GM20431 (cell line): ENCODE results near the gene PLEKHA7.
"Not testable (repeated sequence)": the region's sequence is repeated elsewhere in the genome, so short reads cannot be mapped to it uniquely, and the experiment has no call there.

Experiments used
- in situ Hi-C: fragments of 300-500 bp; cut with MseI, MboI; formaldehyde crosslinking; loops from one replicate; pipeline ENCODE4 v1.15.0; 2020; ENCODE audit warnings: low sequenced_read_pairs; ENCODE audit not compliant: unreplicated experiment

PLEKHA7 gene

DNA sequence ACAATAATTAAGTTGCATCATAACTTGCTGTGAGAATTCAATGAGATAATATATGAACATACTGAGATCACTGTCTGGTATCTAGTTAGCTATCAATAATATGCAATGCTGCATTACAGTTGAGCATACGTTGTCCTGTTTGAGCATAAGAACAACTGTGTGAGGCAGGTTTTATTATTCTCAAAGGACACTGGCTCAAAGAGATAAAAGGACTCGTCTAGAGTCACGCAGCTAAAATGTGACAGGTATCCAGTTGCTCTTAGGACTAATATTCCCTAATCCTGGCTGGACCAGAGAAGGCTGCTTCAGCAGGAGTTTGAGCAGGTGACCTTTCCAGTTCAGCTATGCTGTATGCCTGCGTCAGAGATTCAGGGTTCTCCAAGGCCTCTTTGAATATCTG is 92.5 kb downstream of the PLEKHA7 start:
- in situ Hi-C loops = no loop called here

DNA sequence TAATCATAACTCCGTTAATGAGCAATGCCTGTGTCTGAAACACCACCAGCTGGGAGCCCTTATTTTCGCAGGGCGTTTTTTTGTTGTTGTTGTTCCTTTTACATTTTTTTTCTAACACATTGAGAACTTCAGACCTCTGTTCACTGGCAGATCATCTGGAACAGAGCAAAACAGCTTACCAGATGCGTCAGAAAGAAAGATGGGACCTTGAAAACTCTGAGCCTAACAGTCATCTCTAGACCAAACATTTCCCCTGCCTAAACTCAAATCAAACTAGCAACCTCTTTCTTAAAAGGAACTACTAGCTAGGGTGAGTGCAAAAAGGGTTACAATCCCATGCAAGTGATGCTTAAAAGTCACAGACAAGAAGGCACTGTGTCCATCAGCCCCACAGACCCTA is 93.2 kb downstream of the PLEKHA7 start:
- in situ Hi-C loops = no loop called here

DNA sequence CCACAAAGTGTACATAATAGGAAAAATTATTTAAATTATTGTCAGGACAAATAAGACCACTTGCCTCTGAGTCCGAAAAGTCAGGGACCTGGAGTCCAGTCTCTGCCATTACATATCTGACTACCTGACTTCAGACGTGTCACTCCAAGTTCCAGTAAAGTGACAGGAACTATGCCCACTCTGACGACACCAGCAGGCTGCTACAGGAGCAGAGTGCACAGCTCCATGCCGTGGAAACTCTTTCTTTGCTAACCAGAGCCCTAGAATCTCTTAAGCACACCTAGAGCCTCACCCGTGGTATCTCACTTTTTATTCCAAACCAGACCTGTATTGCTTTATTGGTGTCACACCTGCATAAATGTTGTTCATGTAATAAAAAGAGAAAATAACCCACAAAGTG is 93.7 kb downstream of the PLEKHA7 start:
- in situ Hi-C loops = no loop called here

DNA sequence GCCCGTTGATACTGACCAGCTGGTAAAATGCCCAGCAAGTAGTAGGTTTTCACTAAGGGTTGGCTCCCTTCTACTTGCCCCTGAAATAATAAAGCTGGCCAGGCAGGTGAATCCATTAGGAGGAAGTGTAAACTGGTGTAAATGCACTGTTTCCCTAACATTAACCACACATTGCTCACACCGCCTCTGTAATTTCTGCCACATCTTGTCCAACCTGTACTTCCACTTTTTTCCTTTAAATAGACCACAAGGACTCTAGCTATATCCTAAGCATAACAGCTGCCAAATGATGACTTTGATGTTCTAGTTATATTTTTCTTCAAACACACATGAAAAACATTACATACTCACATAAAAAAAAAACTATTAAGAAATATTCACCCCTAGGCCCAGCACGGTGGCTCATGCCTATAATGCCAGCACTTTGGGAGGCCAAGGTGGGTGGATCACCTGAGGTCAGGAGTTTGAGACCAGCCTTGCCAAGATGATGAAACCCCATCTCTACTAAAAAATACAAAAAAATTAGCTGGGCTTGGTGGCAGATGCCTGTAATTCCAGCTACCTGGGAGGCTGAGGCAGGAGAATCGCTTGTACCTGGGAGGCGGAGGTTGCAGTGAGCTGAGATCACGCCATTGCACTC is 95.6 kb downstream of the PLEKHA7 start:
- in situ Hi-C loops = not testable (repeated sequence)

DNA sequence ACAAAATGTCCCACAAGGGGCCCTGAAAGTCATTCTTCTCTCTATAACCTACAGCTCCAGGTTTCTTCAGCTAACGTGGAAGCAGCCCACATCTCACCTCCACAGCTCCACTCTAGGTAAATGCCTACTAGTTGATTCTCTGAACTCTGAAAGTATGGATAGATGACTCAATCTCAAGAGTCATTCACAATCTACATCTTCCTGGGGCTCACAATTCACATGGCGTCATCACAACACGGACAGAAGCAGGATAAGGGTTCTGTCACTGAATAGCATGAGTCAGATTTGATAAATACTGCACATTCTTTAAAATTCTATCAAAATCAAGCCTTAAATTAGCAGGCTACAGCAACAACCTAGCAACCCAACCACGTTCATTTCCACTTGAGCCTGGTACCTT is 96.3 kb downstream of the PLEKHA7 start:
- in situ Hi-C loops = no loop called here

DNA sequence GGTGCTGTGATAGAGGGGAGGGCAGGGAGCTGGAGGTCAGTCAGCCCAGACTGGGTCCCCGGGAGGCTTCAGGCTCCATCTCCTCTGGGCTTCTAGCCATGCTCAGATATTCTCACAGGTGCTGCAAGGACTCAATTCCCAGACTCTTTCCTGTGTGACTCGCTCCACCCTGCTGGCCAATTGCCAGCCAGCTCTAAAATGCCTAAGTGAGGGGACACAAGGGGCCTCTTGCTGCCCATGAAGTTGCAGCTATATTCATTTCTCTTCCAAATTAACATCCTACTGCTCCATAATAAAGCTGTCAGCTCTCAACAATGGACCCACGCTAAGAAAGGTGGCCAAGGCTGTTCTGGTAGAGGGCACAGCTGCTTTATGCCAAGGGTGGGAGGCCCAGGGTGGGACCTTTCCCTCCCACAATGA is 101.5 kb downstream of the PLEKHA7 start:
- in situ Hi-C loops = no loop called here

DNA sequence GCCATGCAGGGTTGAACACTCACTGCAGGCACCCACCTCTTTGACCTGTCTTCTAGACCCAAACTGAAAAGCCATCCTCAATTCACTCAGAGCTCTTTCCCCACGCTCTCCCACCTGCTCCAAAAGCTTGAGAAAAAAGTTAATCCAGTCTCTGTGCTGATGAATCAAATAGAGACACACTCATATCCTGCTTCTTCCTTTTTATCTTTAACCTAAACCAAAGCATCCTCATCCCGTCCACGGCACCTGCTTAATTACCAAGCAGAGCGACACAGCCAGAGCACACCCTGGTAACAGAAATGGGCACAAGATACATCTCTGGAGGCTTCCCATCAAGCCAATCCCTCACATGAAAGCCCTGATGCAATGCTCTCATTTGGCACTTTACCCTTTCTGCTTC is 102.6 kb downstream of the PLEKHA7 start:
- in situ Hi-C loops = no loop called here

DNA sequence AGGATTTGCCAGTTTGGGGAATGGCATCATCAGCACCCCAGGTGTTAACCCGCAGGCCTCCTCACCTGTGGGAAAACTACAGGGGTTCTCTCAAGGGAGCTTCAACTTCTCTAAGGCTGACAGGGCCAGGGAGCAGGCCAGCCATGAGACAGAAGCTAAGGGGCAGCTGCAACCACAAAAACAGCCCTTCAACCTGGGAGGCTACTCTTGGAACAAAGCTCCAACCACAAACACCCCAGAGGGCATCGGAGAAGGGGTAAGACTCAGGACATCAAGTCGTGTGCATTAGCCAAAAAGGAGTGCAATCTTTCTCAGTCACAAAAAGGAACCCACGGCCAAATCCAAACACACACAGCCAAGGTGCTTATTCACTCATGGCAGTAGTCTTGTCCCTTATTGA is 103.0 kb downstream of the PLEKHA7 start:
- in situ Hi-C loops = no loop called here

DNA sequence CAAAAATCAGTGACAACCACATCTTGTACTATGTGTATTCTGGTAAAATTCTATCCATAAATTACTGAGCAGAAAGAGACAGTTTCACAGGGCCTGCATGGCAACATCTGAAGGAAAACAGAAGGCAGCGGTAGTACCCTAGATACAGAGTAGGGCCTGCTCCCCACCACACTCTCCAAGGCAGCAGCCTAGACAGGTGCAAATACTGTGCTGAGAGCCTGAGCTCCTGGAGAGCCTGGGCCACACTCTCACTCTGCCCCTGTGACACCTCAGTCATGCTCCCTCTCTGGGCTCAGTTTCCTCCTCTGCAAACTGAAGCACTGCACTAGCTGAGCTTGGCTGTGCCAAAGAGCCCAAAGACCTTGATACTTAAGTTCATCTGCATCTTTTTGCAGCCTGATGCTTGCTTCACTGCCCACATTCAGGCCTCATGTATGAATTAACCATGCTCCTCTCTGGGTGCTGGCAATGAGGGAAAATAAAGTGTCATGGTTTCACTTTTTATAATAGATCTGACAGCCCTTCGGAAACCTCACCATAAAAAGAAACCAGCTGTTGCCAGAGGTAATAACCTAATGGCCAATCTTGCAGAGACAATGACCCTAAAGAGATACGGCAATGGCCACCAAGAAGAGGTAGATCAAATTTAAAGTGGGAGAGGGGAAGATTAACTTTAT is 104.7 kb downstream of the PLEKHA7 start:
- in situ Hi-C loops = no loop called here

DNA sequence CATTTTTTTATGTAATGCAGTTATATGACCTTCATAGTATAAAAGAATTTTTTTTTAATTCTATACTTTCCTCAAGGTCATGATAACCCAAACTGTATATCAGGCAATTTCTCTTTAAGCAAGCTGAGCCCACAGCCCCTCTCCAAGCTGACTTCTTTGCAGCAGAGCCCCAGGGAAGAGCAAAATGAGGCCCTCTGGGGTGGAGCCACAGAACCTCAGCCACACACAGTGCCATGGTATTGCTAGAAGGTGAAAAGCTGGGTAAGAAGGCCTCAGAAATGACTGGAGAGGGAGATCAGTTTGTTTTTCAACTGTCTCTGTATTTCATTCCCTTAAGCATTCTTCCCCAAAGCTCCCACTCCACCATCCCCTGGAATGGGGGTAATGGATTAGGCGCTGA is 108.8 kb downstream of the PLEKHA7 start:
- in situ Hi-C loops = no loop called here

DNA sequence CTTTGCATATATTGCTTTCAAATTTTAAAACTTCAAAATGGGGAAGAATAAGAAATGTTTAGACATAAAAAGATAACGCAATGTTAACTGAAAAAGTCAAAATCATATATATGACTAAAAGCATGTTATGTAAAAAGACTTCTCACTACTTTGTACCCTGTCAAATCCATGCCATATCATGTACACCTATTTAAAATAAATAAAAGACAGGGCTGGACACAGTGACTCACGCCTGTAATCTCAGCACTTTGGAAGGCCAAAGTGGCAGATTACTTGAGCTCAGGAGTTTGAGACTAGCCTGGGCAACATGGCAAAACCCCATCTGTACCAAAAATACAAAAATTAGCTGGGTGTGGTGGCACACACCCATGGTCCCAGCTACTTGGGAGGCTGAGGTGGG is 109.5 kb downstream of the PLEKHA7 start:
- in situ Hi-C loops = not testable (repeated sequence)

DNA sequence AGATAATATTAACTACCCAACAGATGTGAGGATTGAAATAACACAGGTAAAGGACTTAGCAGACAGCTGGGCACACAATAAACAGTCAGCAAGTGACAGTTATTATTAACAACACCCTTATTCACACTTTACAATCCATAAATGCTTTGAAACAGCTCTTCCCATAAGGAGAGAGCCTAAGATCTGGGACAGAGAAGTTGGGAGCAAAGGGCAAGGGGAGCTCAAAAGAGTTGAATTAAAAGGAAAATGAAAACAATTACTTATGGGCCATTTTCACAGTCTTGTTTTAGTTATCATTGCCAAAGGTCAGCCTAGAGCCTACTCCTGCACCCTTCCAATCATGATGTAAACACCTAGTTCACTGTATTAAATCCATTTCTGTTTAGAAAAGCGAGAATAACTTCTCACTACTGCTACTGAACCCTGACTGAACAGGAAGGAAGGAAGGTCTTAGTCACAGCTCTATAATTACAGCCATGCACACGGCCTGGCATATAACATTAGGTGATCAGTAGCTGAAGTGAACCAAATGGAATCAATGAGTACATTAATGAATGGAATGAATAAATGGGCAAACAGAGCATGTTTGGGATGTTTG is 111.3 kb downstream of the PLEKHA7 start:
- in situ Hi-C loops = no loop called here

DNA sequence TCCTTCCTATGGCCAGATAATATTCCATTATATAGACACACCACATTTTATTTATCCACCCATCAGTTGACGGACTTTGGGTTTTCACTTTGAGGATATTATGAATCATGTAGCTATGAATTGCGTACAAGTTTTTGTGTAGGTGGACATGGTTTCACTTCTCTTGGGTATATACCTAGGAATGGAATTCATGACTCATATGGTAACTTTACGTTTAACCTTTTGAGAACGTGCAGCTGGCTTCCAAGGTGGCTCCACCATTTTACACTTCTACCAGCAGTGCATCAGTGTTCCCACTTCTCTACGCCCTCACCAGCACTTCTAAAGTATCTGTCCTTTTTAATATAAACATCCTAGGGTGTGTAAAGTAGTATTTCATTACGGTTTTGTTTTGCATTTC is 112.0 kb downstream of the PLEKHA7 start:
- in situ Hi-C loops = no loop called here

DNA sequence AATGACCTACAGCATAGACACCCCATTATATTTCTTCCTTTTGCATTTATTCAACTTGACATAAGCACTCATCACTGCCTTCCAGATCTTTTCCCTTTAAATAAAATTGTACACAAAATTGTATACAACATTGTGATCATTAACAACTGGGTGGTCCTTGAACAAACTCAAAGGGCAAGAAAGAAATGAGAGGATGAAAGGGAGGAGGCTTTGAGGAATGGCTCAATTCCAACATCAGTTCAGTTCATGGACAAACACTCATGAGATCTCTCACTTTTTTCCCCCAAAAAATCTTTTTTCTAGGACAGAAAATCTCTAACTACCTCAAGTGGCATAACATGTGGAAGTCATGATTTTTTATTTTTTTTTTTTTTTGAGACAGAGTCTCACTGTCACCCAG is 113.7 kb downstream of the PLEKHA7 start:
- in situ Hi-C loops = no loop called here

DNA sequence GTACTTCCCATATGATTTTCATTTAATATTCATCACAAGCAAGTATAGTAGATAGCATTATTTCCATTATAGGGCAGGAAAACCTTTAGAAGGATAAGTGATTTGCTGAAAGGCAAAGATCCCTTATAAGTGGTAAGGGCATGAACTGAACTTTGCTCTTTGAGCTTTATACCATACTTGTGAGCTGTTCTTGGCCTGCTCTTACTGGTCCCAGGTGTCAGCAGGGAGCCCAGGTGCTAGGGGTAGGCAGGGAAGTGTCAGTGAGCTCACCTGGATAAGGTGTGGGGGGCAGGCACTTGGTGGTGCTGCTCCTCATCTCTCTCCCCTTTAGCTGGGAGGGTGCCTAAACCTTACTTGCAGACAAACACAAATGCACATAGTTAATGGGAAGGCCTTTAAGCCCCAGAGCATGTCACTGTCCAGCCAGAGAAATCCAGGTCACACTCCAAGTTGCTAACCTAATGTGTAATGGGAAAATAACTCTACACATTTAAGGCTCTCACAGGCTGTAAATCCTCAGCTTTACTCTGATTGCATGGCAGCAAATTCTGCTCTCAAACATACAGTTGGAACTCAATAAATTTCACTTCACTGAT is 114.4 kb downstream of the PLEKHA7 start:
- in situ Hi-C loops = no loop called here

DNA sequence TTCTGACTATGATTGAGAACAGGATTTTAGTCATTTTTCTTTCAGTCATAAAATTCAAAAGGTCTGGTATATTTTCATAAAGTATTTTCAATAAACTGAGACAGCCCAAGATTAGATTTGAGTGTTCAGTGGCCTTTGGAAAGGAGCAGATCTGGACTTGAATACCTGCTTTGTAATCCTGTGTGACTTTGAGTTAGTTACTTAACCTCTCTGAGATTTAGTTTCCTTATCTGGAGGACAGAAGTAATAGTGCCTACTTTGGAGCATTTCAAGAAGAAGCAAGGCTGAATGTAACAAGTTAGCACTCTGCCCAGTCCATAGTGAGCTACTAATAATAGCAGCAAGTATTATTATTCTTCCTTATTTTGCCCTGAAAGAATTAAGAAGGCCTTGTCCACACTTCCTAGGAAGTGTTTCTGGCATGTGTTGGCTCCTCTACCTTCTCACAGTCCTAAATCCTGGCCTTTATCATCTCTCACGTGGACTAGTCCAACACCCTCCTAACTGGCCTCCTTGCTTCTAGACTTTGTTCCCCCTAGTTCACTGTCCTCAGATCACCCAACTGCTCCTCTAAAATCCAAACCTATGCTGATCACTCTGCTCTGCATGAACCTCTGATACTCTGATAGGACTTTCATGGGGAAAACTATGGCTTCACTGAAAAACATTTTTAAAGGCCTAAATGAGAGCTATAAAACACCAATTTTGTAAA is 115.8 kb downstream of the PLEKHA7 start:
- in situ Hi-C loops = no loop called here

DNA sequence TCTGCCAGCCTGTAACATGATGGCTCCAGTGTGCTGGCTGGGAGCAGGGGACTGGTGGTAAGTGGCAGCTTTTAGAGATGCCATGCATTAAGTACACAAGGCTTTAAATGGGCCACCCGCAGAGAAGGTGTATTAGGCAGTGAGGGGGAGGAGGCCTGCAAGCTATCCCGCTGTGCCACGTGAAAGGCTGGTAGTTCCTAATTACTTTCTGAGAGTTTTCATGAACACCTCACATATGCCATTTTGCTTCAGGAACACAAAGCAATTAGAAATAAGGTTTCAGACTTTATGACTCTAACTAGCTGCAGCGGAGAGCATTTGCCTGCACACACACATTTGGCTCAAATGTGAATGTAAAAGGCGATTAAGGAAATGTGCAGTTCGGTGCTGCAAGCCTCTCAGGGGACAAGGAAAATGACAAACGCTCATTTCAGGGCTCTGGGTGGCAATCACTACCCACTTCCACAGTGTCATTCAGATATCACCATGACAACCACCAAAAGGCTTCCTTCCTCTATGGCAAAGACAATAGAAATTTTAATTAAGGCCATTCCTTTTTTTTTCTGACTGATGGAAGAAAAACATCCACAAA is 116.6 kb downstream of the PLEKHA7 start:
- in situ Hi-C loops = no loop called here

DNA sequence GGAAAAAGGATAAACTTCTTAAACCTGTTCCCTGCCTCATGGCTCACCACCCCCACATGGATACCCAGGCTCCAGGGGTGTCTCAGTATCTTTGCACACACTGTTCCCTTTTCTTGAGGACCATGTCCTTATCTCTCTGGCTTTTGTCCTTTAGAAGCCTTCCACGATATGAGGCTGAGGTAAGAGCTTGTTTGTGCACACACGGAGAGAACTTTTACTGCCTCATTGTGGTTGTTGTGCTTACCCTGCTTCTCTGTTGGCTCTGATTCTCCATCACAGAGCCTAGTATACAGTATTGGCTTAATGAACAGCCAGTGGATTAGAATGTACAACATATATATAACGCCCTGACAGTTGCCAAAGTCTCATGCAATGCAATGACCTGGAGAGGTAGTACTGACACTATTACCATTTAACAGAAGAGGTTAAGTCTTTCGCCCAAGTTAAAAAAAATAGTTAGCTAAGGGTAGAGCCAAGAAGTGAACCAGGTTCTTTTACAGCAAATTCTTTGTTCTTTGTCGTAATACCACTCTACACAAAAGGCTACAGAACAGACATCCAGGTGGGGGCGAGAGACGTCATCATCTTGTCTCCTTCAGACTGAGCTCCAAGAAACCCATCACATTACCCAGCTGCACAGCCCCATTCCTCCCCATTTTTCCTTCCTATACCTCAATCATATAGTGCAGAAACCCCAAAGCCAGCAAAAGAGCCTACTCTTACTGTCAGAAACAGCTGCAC is 117.3 kb downstream of the PLEKHA7 start:
- in situ Hi-C loops = no loop called here

DNA sequence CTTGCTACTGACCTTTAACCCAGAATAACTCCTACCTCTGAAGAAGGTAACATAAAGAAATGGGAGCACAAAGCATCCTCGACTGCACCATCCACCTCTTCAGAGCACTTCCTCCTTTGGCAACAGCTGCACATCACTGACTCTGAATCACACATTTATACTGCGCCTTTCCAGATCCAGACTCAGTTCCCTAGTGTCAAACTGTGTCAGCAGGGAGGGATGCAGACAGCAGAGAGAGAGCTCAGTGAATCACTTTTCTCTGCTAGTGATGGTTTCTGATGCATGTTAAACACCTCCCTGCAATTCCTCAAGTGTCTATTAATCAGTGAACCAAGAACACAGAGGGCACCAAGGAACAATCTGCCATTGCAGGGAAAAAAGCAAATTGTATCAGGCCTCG is 118.9 kb downstream of the PLEKHA7 start:
- in situ Hi-C loops = no loop called here
